ENCODE data around the gene NFIC.
"Not testable (repeated sequence)": the region's sequence is repeated elsewhere in the genome, so short reads cannot be mapped to it uniquely, and the experiment has no call there.

Gene NFIC

GRCh38 chr19:3342246-3342645 is 24.1 kb upstream of the NFIC start:
- Mint-ChIP-seq H3K27ac (no peak overlapping the region), H3K4me3 (no peak overlapping the region), H3K36me3 (ENCODE audit: low read depth) (no peaks in the 10 kb centered on the region), H3K9me3 (no peaks in the 10 kb centered on the region), H3K27me3 (ENCODE audit: low read depth, poor library complexity) (peaks cover 18% of the 10 kb centered on the region), H3K4me1 (no peaks in the 10 kb centered on the region)
- no peak for DNase-seq
- TF ChIP-seq CTCF (IDR thresholded peaks at IDR 0.05) = no peak

GRCh38 chr19:3342962-3343361 is 23.4 kb upstream of the NFIC start:
- H3K27ac Mint-ChIP-seq; H3K36me3 Mint-ChIP-seq (ENCODE audit: low read depth); DNase-seq; H3K4me1 Mint-ChIP-seq; H3K4me3 Mint-ChIP-seq; H3K9me3 Mint-ChIP-seq: not testable (repeated sequence)
- peaks cover 20% of the 10 kb centered on the region for H3K27me3 Mint-ChIP-seq (ENCODE audit: low read depth, poor library complexity)

- Mint-ChIP-seq H3K9me3 (no peaks in the 10 kb centered on the region), H3K36me3 (ENCODE audit: low read depth) (no peaks in the 10 kb centered on the region), H3K4me3 (no peak overlapping the region), H3K27me3 (ENCODE audit: low read depth, poor library complexity) (peaks cover 20% of the 10 kb centered on the region), H3K27ac (no peak overlapping the region), H3K4me1 (no peaks in the 10 kb centered on the region)
- no peak for TF ChIP-seq CTCF (IDR thresholded peaks at IDR 0.05)
- DNase-seq = no peak
Observed at GRCh38 chr19:3343619-3344502, 22.5 kb upstream of the NFIC start.

- no peak overlapping the region for H3K27ac Mint-ChIP-seq
- no peaks in the 10 kb centered on the region for H3K36me3 Mint-ChIP-seq (ENCODE audit: low read depth)
- no peak overlapping the region for H3K4me3 Mint-ChIP-seq
- no peak for DNase-seq
- no peak for TF ChIP-seq CTCF (IDR thresholded peaks at IDR 0.05)
- H3K4me1 Mint-ChIP-seq = no peaks in the 10 kb centered on the region
- peaks cover 25% of the 10 kb centered on the region for H3K27me3 Mint-ChIP-seq (ENCODE audit: low read depth, poor library complexity)
- H3K9me3 Mint-ChIP-seq = no peaks in the 10 kb centered on the region
Observed at GRCh38 chr19:3344608-3345598, 21.5 kb upstream of the NFIC start.

GRCh38 chr19:3345850-3346460 is 20.4 kb upstream of the NFIC start:
- Mint-ChIP-seq H3K27ac (no peak overlapping the region), H3K4me1 (no peaks in the 10 kb centered on the region), H3K27me3 (ENCODE audit: low read depth, poor library complexity) (peaks cover 29% of the 10 kb centered on the region), H3K4me3 (no peak overlapping the region), H3K36me3 (ENCODE audit: low read depth) (no peaks in the 10 kb centered on the region), H3K9me3 (no peaks in the 10 kb centered on the region)
- no peak for DNase-seq
- TF ChIP-seq CTCF (IDR thresholded peaks at IDR 0.05) = no peak
